ENCODE data around the gene ZNF782.
"Not testable (repeated sequence)": the region's sequence is repeated elsewhere in the genome, so short reads cannot be mapped to it uniquely, and the experiment has no call there.

ZNF782 gene

DNA sequence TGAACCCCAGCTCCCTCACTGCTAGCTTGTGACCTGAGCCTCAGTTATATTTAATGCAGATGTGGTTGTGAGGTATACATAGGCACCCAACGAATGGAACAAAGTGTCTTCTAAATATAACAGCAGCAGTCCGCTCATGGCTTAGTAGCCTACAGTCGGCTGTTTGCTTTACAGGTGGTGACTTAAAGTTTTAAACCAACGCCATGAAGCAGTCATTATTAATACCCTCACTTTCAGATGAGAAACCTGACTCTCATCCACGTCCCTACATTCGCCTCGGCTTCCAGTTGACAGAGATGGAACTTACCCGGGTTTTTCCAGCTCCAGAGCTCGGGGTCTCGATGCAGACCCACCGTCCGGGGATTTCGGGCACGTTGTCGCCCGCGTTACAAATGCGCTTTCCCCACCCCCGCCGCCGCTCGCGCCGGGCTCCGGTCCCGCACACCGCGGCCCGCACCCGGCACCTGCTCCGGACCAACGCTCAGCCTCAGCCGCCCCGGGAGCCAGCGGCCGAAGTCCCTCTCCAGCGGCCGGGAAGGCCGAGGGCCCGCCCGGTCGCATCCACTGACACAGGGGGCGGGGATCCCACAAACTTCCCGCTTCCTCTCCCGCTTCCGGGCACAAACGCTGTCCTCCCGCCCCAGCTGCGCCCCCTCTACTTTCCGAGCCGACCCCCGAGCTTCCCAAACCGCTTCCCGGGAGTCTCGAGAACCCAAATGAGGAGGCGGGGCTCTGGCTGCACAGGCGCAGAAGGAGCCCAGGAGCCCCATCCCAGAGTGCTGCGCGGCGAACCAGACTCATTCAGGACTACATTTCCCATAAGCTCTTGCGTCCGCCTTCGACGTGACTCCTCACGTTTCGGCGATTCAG is at the start of gene ZNF782:
TSS of gene ZNF782 (minus strand) at position 734 of the 870 bp plus-strand sequence. CDS start 2,553 bp downstream, outside the sequence.
- TF ChIP-seq, protein P1, sequence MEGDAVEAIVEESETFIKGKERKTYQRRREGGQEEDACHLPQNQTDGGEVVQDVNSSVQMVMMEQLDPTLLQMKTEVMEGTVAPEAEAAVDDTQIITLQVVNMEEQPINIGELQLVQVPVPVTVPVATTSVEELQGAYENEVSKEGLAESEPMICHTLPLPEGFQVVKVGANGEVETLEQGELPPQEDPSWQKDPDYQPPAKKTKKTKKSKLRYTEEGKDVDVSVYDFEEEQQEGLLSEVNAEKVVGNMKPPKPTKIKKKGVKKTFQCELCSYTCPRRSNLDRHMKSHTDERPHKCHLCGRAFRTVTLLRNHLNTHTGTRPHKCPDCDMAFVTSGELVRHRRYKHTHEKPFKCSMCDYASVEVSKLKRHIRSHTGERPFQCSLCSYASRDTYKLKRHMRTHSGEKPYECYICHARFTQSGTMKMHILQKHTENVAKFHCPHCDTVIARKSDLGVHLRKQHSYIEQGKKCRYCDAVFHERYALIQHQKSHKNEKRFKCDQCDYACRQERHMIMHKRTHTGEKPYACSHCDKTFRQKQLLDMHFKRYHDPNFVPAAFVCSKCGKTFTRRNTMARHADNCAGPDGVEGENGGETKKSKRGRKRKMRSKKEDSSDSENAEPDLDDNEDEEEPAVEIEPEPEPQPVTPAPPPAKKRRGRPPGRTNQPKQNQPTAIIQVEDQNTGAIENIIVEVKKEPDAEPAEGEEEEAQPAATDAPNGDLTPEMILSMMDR (conservative IDR thresholded peaks at IDR 0.05; ENCODE audit: control insufficient read depth, insufficient read depth, low read depth, low read length), result no peak
- peak; percentile 93 for DNase-seq (ENCODE audit: low read depth)
- peak within 1 kb of the TSS; percentile 85 for H3K4me3 ChIP-seq (ENCODE audit: control insufficient read depth, low read depth, low read length)

DNA sequence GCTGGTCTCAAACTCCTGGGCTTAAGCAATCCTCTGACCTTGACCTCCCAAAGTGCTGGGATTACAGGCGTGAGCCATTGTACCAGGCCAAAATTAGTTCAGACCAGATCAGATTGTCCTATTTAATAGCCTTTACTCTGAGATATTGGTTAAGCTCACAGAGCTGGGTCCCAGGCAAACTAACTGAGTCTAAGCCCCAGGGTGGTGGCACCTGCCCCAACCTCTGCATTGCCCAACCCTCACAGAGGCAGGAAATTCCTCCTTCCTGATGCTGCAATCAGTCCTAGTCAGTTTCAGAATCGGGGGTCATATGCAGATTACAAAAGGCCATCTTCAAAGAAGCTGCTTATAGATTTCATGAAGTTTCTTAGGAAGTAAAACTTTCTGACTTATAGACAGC is 45.7 kb upstream of the ZNF782 start:
- DNase-seq (ENCODE audit: low read depth), result not testable (repeated sequence)

DNA sequence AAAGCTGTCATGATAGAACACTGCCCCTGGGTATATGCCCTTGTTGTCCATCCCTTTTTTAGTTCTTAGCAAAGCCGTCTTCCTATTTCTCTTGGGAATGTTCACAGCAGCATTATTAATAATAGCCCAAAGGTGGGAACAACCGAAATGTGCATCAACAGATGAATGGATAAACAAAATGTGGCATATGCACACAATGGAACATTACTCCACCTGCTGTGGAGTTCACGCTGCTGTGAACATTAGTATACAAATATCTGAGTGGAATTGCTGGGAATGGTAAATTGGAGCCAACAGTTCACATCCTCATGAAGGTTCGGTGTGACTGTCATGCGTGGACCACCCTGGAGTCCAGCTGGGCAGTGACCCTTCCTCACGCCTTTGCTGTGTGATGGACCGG is 37.8 kb upstream of the ZNF782 start:
- no peak for DNase-seq (ENCODE audit: low read depth)
- H3K4me3 ChIP-seq (ENCODE audit: control insufficient read depth, low read depth, low read length), result no peak overlapping the region
- TF ChIP-seq, protein P1 (conservative IDR thresholded peaks at IDR 0.05; ENCODE audit: control insufficient read depth, insufficient read depth, low read depth, low read length), result no peak

More for the DNA sequence above, 45.7 kb upstream of the ZNF782 start:
- not testable (repeated sequence) for H3K4me3 ChIP-seq (ENCODE audit: control insufficient read depth, low read depth, low read length)

DNA sequence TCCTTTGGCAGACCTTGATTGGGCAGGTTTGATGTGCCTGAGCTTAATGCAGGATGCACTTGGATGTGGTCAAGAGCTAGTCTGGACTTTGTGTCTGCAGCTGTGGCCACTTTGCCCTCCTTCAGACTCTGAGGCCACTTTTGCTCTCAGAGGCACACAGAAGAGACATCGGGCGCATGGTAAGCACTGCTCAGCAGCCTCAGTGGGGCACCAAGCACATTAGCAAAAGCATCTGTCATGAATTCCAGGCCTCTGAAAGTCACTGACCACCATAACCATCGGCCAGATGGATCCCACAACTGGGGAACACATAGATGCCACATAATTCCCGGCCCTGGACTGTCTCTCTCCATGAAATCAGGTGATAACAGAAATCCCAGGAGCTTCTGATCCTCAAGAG is 34.3 kb upstream of the ZNF782 start:
- no peak overlapping the region for H3K4me3 ChIP-seq (ENCODE audit: control insufficient read depth, low read depth, low read length)
- TF ChIP-seq, protein P1 (conservative IDR thresholded peaks at IDR 0.05; ENCODE audit: control insufficient read depth, insufficient read depth, low read depth, low read length), result no peak
- DNase-seq (ENCODE audit: low read depth), result no peak

DNA sequence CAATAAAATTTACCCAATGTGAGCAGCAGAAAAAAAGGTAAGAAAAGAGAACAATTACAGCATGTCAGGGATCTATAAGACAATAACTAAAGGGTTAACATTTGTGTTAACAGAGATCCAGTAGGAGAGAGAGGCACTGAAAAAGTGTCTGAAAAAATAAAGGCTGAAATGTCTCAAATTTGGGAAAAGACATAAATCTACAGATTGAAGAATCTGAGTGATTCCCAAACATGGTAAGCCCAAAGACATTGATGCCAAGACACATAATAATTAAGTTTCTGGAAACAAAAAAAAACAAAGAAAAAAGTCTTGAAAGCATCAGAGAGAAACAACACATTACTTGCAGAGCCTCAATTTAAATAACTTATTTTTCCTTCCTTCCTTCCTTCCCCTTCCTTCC is 31.1 kb upstream of the ZNF782 start:
- no peak overlapping the region for H3K4me3 ChIP-seq (ENCODE audit: control insufficient read depth, low read depth, low read length)
- DNase-seq (ENCODE audit: low read depth), result no peak
- TF ChIP-seq, protein P1 (conservative IDR thresholded peaks at IDR 0.05; ENCODE audit: control insufficient read depth, insufficient read depth, low read depth, low read length), result no peak

DNA sequence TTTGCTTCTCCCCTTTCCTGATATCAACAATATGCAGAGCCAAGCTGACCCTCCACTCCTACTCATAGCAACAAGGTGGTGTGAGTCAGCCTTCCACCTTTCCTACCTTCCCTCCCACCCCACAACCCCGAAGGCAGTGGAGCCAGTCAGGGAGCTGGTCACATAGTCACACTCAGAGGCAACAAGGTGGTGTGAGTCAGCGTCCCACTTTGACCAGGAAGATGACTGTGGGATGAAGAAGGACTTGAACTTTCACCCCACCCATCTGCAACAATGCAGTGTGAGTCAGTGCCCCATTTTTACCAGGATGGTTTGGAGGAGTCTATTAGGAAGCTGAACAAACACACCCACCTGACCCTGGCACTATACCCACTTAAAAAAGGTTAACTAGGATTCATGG is 30.1 kb upstream of the ZNF782 start:
- no peak overlapping the region for H3K4me3 ChIP-seq (ENCODE audit: control insufficient read depth, low read depth, low read length)
- DNase-seq (ENCODE audit: low read depth), result peak; percentile 88
- TF ChIP-seq, protein P1 (conservative IDR thresholded peaks at IDR 0.05; ENCODE audit: control insufficient read depth, insufficient read depth, low read depth, low read length), result no peak

DNA sequence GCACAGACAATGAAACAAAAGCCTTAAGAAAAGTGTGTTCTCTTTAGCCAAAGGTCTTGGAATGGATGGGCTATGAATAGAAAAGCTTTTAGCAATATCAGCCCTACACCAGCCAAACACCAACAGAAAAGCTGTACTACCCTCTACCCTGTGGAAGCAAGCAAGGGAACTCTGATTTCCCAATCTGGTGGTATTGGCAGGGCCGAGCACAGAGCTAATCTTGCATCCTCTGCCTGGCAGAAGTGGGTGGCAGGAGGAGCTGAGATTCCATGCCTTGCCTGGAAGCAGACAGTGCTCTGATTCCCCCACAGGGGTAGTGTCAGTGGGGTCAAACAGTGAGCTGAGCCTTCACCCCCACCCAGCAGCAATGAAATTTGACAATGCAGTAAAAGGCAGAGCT is 29.6 kb upstream of the ZNF782 start:
- H3K4me3 ChIP-seq (ENCODE audit: control insufficient read depth, low read depth, low read length), result no peak overlapping the region
- DNase-seq (ENCODE audit: low read depth), result no peak
- TF ChIP-seq, protein P1 (conservative IDR thresholded peaks at IDR 0.05; ENCODE audit: control insufficient read depth, insufficient read depth, low read depth, low read length), result no peak

Measured in fibroblast of mammary gland (primary cell).